HepG2 (cell line): ENCODE results near the gene ZNF322. TPM values are rescaled to one million over a fixed set of nuclear protein-coding genes. Genes with fewer than 3 reads are reported as not detected.

Source experiments
- EEA1 ChIP-seq: sonication (generic); formaldehyde crosslinking; IDR thresholded peaks from 2 replicates; pipeline ENCODE4 v1.5.1; 2020; ENCODE audit warnings: mild to moderate bottlenecking, missing genetic modification reagents, borderline replicate concordance
- FOXO1 ChIP-seq: sonication (generic); formaldehyde crosslinking; IDR thresholded peaks from 2 replicates; pipeline ENCODE4 v1.4.0; 2020; ENCODE audit warnings: missing genetic modification reagents
- HOXA3 ChIP-seq: sonication (generic); formaldehyde crosslinking; IDR thresholded peaks from 2 replicates; pipeline ENCODE4 v1.5.0; 2020; ENCODE audit warnings: missing genetic modification reagents
- KDM4B ChIP-seq: sonication (generic); formaldehyde crosslinking; IDR thresholded peaks from 2 replicates; pipeline ENCODE4 v1.4.0; 2020; ENCODE audit warnings: missing genetic modification reagents
- KLF16 ChIP-seq, 2 experiments: sonication (generic) in 1 of 2; formaldehyde crosslinking in 1 of 2; IDR thresholded peaks; 2 replicates each; pipeline versions ENCODE4 v1.6.1 to v1.8.0; 2016 to 2023; ENCODE audit warnings: missing genetic modification reagents in 2 of 2, missing compliant biosample characterization in 1 of 2
- MTF2 ChIP-seq: sonication (generic); formaldehyde crosslinking; IDR thresholded peaks from 2 replicates; pipeline ENCODE4 v1.5.0; 2020; ENCODE audit warnings: missing genetic modification reagents, borderline replicate concordance
- NFE2L1 ChIP-seq: sonication (generic); formaldehyde crosslinking; IDR thresholded peaks from 2 replicates; pipeline ENCODE4 v1.4.0; 2020; ENCODE audit warnings: missing genetic modification reagents, mild to moderate bottlenecking, borderline replicate concordance
- NFYC ChIP-seq: IDR thresholded peaks from 2 replicates; pipeline ENCODE4 v1.6.1; 2016; ENCODE audit warnings: missing genetic modification reagents, missing compliant biosample characterization
- NONO ChIP-seq, 2 experiments: fragments of 450-650 bp in 1 of 2; sonication (generic) in 1 of 2; formaldehyde crosslinking in 1 of 2; IDR thresholded peaks in 1 of 2; conservative IDR thresholded peaks in 1 of 2; 2 replicates each; pipeline versions ENCODE4 v1.6.1 to v1.8.0; 2017 to 2022; ENCODE audit warnings: mild to moderate bottlenecking in 1 of 2, missing genetic modification reagents in 1 of 2, moderate library complexity in 1 of 2
- RELA ChIP-seq: sonication (generic); formaldehyde crosslinking; IDR thresholded peaks from 2 replicates; pipeline ENCODE4 v1.4.0; 2020; ENCODE audit warnings: missing genetic modification reagents
- SNAI1 ChIP-seq: sonication (generic); formaldehyde crosslinking; IDR thresholded peaks from 2 replicates; pipeline ENCODE4 v1.5.0; 2020; ENCODE audit warnings: mild to moderate bottlenecking, missing genetic modification reagents, borderline replicate concordance
- SNAPC4 ChIP-seq: sonication (generic); formaldehyde crosslinking; IDR thresholded peaks from 2 replicates; pipeline ENCODE4 v1.4.0; 2020; ENCODE audit warnings: mild to moderate bottlenecking, missing genetic modification reagents
- SRSF4 ChIP-seq: fragments of 200-400 bp; formaldehyde crosslinking; IDR thresholded peaks from one replicate; pipeline ENCODE4 v1.6.1; 2018; ENCODE audit warnings: mild to moderate bottlenecking, low read depth, low read length, moderate library complexity; ENCODE audit not compliant: poor library complexity, severe bottlenecking
- TEAD3 ChIP-seq: optimal IDR thresholded peaks from 2 replicates; pipeline ENCODE3; 2016; ENCODE audit warnings: borderline replicate concordance
- XBP1 ChIP-seq: sonication (generic); formaldehyde crosslinking; IDR thresholded peaks from 2 replicates; pipeline ENCODE4 v1.5.0; 2020; ENCODE audit warnings: missing genetic modification reagents
- ZNF138 ChIP-seq: sonication (generic); formaldehyde crosslinking; IDR thresholded peaks from 2 replicates; pipeline ENCODE4 v1.5.0; 2020; ENCODE audit warnings: mild to moderate bottlenecking, low read depth, missing genetic modification reagents
- ZNF614 ChIP-seq: IDR thresholded peaks from 2 replicates; pipeline ENCODE4 v1.6.1; 2018; ENCODE audit warnings: missing biosample characterization, missing genetic modification reagents, inconsistent platforms, borderline replicate concordance
- ZNF619 ChIP-seq: sonication (generic); formaldehyde crosslinking; IDR thresholded peaks from 2 replicates; pipeline ENCODE4 v1.4.0; 2020; ENCODE audit warnings: mild to moderate bottlenecking, missing genetic modification reagents
- ZNF775 ChIP-seq: sonication (generic); formaldehyde crosslinking; IDR thresholded peaks from 2 replicates; pipeline ENCODE4 v1.4.0; 2020; ENCODE audit warnings: missing genetic modification reagents, mild to moderate bottlenecking, moderate library complexity, borderline replicate concordance
- polyA plus RNA-seq, 8 experiments: library from polyadenylated mRNA; depleted of rRNA in 3 of 8; stranded (reverse) in 7 of 8; unstranded in 1 of 8; fragments of >200 nt; fragmentation: Illumina TruSeq in 4 of 8; extraction: Trizol in 4 of 8; gene quantifications; 2 replicates each; pipeline versions ENCODE4 v1.2.1 to v1.2.3, GENCODE V29; 2011 to 2016; ENCODE audit warnings: low read depth in 4 of 8, missing spikeins in 1 of 8, mixed read lengths in 1 of 8; ENCODE audit not compliant: insufficient read depth in 1 of 8
- total RNA-seq, 5 experiments: library from RNA; depleted of rRNA; stranded (reverse); fragments of >200 nt; fragmentation: Illumina TruSeq; extraction: Trizol; gene quantifications; 2 replicates each; pipeline ENCODE4 v1.2.3, GENCODE V29; 2016; ENCODE audit warnings: low read depth in 1 of 5
- TF ChIP-seq, protein P1 (sequence below): sonication (generic); formaldehyde crosslinking; IDR thresholded peaks from 2 replicates; pipeline ENCODE4 v1.8.1; 2023; ENCODE audit warnings: missing genetic modification reagents, inconsistent platforms, borderline replicate concordance
- TF ChIP-seq, protein P2 (sequence below): sonication (generic); formaldehyde crosslinking; IDR thresholded peaks from 2 replicates; pipeline ENCODE4 v1.4.0; 2020; ENCODE audit warnings: missing genetic modification reagents

Gene ZNF322
- total and polyA plus RNA-seq, 2 of the 13 experiments (the other 11 are each of a cell fraction or from before 2014, with no cell fraction given) = 8.3 to 22.8 TPM

- TF ChIP-seq SRSF4 (no peak), NONO (IDR thresholded peaks at IDR 0.05) (no peak), NONO (CRISPR knock-in tag; conservative IDR thresholded peaks at IDR 0.05) (no peak), KDM4B (CRISPR knock-in tag) (peak; percentile 34; the same call in 1 of the 2 replicates), EEA1 (CRISPR knock-in tag) (no peak), ZNF614 (CRISPR knock-in tag) (peak; percentile 38; the same call in 1 of the 2 replicates), ZNF138 (CRISPR knock-in tag) (no peak), SNAI1 (CRISPR knock-in tag) (no peak), HOXA3 (CRISPR knock-in tag) (no peak), XBP1 (CRISPR knock-in tag) (no peak), ZNF775 (CRISPR knock-in tag) (no peak), FOXO1 (CRISPR knock-in tag) (peak; percentile 19; the same call in 1 of the 2 replicates), ZNF619 (CRISPR knock-in tag) (no peak), NFYC (CRISPR knock-in tag) (no peak), NFE2L1 (no peak), KLF16 (CRISPR knock-in tag; IDR thresholded peaks at IDR 0.05) (0 out of 4 replicates have a peak, but pooled peaks of 1 of the 2 experiments have one; percentile 44), TEAD3 (CRISPR knock-in tag) (peak; percentile 18), SNAPC4 (CRISPR knock-in tag) (no peak), RELA (CRISPR knock-in tag) (no peak), MTF2 (CRISPR knock-in tag) (no peak)
- TF ChIP-seq, protein P1, sequence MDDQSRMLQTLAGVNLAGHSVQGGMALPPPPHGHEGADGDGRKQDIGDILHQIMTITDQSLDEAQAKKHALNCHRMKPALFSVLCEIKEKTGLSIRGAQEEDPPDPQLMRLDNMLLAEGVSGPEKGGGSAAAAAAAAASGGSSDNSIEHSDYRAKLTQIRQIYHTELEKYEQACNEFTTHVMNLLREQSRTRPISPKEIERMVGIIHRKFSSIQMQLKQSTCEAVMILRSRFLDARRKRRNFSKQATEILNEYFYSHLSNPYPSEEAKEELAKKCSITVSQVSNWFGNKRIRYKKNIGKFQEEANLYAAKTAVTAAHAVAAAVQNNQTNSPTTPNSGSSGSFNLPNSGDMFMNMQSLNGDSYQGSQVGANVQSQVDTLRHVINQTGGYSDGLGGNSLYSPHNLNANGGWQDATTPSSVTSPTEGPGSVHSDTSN (CRISPR knock-in tag) = no peak
- TF ChIP-seq, protein P2, sequence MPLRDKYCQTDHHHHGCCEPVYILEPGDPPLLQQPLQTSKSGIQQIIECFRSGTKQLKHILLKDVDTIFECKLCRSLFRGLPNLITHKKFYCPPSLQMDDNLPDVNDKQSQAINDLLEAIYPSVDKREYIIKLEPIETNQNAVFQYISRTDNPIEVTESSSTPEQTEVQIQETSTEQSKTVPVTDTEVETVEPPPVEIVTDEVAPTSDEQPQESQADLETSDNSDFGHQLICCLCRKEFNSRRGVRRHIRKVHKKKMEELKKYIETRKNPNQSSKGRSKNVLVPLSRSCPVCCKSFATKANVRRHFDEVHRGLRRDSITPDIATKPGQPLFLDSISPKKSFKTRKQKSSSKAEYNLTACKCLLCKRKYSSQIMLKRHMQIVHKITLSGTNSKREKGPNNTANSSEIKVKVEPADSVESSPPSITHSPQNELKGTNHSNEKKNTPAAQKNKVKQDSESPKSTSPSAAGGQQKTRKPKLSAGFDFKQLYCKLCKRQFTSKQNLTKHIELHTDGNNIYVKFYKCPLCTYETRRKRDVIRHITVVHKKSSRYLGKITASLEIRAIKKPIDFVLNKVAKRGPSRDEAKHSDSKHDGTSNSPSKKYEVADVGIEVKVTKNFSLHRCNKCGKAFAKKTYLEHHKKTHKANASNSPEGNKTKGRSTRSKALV = peak; percentile 57; the same call in 1 of the 2 replicates
These were observed 51.9 kb downstream of the ZNF322 start (continued) for GRCh38 chr6:26607434-26608230.
